HL-60 (cell line): ENCODE results near the gene PTPRN2.

Experiments
- GABPA ChIP-seq: IDR thresholded peaks from 2 replicates; pipeline ENCODE4 v1.6.1; 2012; ENCODE audit warnings: low read depth
- POLR2AphosphoS5 ChIP-seq: IDR thresholded peaks from 2 replicates; pipeline ENCODE4 v1.6.1; 2012; ENCODE audit warnings: low read depth
- SPI1 ChIP-seq: IDR thresholded peaks from 2 replicates; pipeline ENCODE4 v1.6.1; 2012; ENCODE audit warnings: low read depth, mild to moderate bottlenecking, borderline replicate concordance
- TF ChIP-seq, protein P1 (sequence below): IDR thresholded peaks from one replicate; pipeline ENCODE4 v1.5.1; 2011; ENCODE audit warnings: low read length, control low read depth, inconsistent platforms; ENCODE audit not compliant: insufficient read depth
- TF ChIP-seq, protein P2 (sequence below): IDR thresholded peaks from 2 replicates; pipeline ENCODE4 v1.6.1; 2012; ENCODE audit warnings: low read depth; ENCODE audit not compliant: insufficient replicate concordance

DNA sequence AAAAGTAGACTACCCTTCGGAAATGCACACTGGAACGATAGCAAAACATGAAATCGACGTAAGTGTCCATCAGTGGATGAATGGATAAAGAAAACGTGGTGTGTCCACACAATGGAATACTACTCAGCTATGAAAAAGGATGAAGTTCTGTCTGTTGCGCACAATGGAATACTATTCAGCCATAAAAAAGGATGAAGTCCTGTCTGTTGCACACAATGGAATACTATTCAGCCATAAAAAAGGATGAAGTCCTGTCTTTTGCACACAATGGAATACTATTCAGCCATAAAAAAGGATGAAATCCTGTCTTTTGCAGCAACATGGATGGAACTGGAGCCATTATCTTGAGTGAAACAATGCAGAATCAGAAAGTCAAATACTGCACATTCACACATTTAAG lies 591.8 kb downstream of the PTPRN2 start:
- TF ChIP-seq POLR2AphosphoS5 (no peak), GABPA (no peak), SPI1 (no peak)
- TF ChIP-seq, protein P1, sequence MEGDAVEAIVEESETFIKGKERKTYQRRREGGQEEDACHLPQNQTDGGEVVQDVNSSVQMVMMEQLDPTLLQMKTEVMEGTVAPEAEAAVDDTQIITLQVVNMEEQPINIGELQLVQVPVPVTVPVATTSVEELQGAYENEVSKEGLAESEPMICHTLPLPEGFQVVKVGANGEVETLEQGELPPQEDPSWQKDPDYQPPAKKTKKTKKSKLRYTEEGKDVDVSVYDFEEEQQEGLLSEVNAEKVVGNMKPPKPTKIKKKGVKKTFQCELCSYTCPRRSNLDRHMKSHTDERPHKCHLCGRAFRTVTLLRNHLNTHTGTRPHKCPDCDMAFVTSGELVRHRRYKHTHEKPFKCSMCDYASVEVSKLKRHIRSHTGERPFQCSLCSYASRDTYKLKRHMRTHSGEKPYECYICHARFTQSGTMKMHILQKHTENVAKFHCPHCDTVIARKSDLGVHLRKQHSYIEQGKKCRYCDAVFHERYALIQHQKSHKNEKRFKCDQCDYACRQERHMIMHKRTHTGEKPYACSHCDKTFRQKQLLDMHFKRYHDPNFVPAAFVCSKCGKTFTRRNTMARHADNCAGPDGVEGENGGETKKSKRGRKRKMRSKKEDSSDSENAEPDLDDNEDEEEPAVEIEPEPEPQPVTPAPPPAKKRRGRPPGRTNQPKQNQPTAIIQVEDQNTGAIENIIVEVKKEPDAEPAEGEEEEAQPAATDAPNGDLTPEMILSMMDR, result no peak
- TF ChIP-seq, protein P2, sequence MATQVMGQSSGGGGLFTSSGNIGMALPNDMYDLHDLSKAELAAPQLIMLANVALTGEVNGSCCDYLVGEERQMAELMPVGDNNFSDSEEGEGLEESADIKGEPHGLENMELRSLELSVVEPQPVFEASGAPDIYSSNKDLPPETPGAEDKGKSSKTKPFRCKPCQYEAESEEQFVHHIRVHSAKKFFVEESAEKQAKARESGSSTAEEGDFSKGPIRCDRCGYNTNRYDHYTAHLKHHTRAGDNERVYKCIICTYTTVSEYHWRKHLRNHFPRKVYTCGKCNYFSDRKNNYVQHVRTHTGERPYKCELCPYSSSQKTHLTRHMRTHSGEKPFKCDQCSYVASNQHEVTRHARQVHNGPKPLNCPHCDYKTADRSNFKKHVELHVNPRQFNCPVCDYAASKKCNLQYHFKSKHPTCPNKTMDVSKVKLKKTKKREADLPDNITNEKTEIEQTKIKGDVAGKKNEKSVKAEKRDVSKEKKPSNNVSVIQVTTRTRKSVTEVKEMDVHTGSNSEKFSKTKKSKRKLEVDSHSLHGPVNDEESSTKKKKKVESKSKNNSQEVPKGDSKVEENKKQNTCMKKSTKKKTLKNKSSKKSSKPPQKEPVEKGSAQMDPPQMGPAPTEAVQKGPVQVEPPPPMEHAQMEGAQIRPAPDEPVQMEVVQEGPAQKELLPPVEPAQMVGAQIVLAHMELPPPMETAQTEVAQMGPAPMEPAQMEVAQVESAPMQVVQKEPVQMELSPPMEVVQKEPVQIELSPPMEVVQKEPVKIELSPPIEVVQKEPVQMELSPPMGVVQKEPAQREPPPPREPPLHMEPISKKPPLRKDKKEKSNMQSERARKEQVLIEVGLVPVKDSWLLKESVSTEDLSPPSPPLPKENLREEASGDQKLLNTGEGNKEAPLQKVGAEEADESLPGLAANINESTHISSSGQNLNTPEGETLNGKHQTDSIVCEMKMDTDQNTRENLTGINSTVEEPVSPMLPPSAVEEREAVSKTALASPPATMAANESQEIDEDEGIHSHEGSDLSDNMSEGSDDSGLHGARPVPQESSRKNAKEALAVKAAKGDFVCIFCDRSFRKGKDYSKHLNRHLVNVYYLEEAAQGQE, result no peak
